ENCODE data around the gene MEIS3. TPM values are rescaled to one million over a fixed set of nuclear protein-coding genes. Genes with fewer than 3 reads are reported as not detected.
"Not testable (repeated sequence)": the region's sequence is repeated elsewhere in the genome, so short reads cannot be mapped to it uniquely, and the experiment has no call there.

MEIS3 gene
- total RNA-seq, 1 donor from 2014 or later, result 1.6 TPM

GRCh38 chr19:47388721-47389120 is 30.6 kb downstream of the MEIS3 start:
- DNase-seq (ENCODE audit: extremely low read depth, low read depth, low spot score), result not testable (repeated sequence)

GRCh38 chr19:47387623-47388022 is 31.7 kb downstream of the MEIS3 start:
- not testable (repeated sequence) for DNase-seq (ENCODE audit: extremely low read depth, low read depth, low spot score)

GRCh38 chr19:47386582-47386981 is 32.7 kb downstream of the MEIS3 start:
- not testable (repeated sequence) for DNase-seq (ENCODE audit: extremely low read depth, low read depth, low spot score)

- DNase-seq (ENCODE audit: extremely low read depth, low read depth, low spot score), result not testable (repeated sequence)
These were observed 34.8 kb downstream of the MEIS3 start for GRCh38 chr19:47384533-47384932.

GRCh38 chr19:47383890-47384289 is 35.4 kb downstream of the MEIS3 start:
- not testable (repeated sequence) for DNase-seq (ENCODE audit: extremely low read depth, low read depth, low spot score)

- no peak for DNase-seq (ENCODE audit: extremely low read depth, low read depth, low spot score)
These were observed 37.6 kb downstream of the MEIS3 start for GRCh38 chr19:47381653-47382279.

GRCh38 chr19:47381121-47381520 is 38.2 kb downstream of the MEIS3 start:
- DNase-seq (ENCODE audit: extremely low read depth, low read depth, low spot score), result no peak

GRCh38 chr19:47380559-47380958 is 38.8 kb downstream of the MEIS3 start:
- DNase-seq (ENCODE audit: extremely low read depth, low read depth, low spot score), result no peak

- DNase-seq (ENCODE audit: extremely low read depth, low read depth, low spot score), result no peak
These were observed 39.9 kb downstream of the MEIS3 start for GRCh38 chr19:47379381-47379938.

- DNase-seq (ENCODE audit: extremely low read depth, low read depth, low spot score), result no peak
These were observed 41.1 kb downstream of the MEIS3 start for GRCh38 chr19:47378246-47378645.

- no peak for DNase-seq (ENCODE audit: extremely low read depth, low read depth, low spot score)
These were observed 41.5 kb downstream of the MEIS3 start for GRCh38 chr19:47377801-47378200.

- no peak for DNase-seq (ENCODE audit: extremely low read depth, low read depth, low spot score)
These were observed 42.1 kb downstream of the MEIS3 start for GRCh38 chr19:47377208-47377701.

- DNase-seq (ENCODE audit: extremely low read depth, low read depth, low spot score), result no peak
These were observed 42.7 kb downstream of the MEIS3 start for GRCh38 chr19:47376589-47377144.

GRCh38 chr19:47375694-47376588 is 43.4 kb downstream of the MEIS3 start:
- no peak for DNase-seq (ENCODE audit: extremely low read depth, low read depth, low spot score)

- no peak for DNase-seq (ENCODE audit: extremely low read depth, low read depth, low spot score)
These were observed 44.2 kb downstream of the MEIS3 start for GRCh38 chr19:47374876-47375693.

GRCh38 chr19:47373246-47374240 is 45.8 kb downstream of the MEIS3 start:
- no peak for DNase-seq (ENCODE audit: extremely low read depth, low read depth, low spot score)

GRCh38 chr19:47372603-47373002 is 46.7 kb downstream of the MEIS3 start:
- no peak for DNase-seq (ENCODE audit: extremely low read depth, low read depth, low spot score)

- no peak for DNase-seq (ENCODE audit: extremely low read depth, low read depth, low spot score)
These were observed 48.1 kb downstream of the MEIS3 start for GRCh38 chr19:47371261-47371660.

GRCh38 chr19:47370045-47370611 is 49.2 kb downstream of the MEIS3 start:
- no peak for DNase-seq (ENCODE audit: extremely low read depth, low read depth, low spot score)

Data from glomerular endothelial cell (primary cell).